Measurements from ENCODE around the gene CD82. TPM values are rescaled to one million over a fixed set of nuclear protein-coding genes. Genes with fewer than 3 reads are reported as not detected.
A peak's percentile ranks its signal among the peaks of the same experiment; 100 is the strongest.

The CD82 gene
- total RNA-seq, 2 experiments from 2014 or later, result 239 to 272 TPM

- H3K27me3 Mint-ChIP-seq, result no peaks in the 10 kb centered on the region
- peaks cover 44% of the 10 kb centered on the region for H3K36me3 Mint-ChIP-seq (ENCODE audit: low read depth)
- POLR2A ChIA-PET, result interaction anchor here (1.5 kb wide), 1 partner anchor 41 kb away, joined by 4 read pairs; no protein-coding TSS in a partner anchor
- intact Hi-C loops (cut with DNase I, micrococcal nuclease), result no loop called here
- H3K27ac Mint-ChIP-seq, result peak overlapping the region; percentile 92
- peaks cover 84% of the 10 kb centered on the region for H3K4me1 Mint-ChIP-seq
- CTCF ChIA-PET, result interaction anchor here (0.9 to 3.1 kb wide), 4 partner anchors 13 to 46 kb away, joined by 3 to 16 read pairs (median 8); no protein-coding TSS in a partner anchor
- peak overlapping the region; percentile 93 for H3K4me3 Mint-ChIP-seq
- H3K9me3 Mint-ChIP-seq (ENCODE audit: low read depth), result no peaks in the 10 kb centered on the region
- ATAC-seq (no peak), DNase-seq (no peak)
Observed at GRCh38 chr11:44570411-44571155, 5.1 kb downstream of the CD82 start.

GRCh38 chr11:44571871-44572270 lies 6.4 kb downstream of the CD82 start:
- ChIA-PET POLR2A (interaction anchor here (1.5 kb wide), 1 partner anchor 39 kb away, joined by 4 read pairs; no protein-coding TSS in a partner anchor), CTCF (interaction anchor here (0.7 to 3.1 kb wide), 6 partner anchors 8 to 45 kb away, joined by 3 to 16 read pairs (median 4); no protein-coding TSS in a partner anchor)
- peaks cover 50% of the 10 kb centered on the region for H3K36me3 Mint-ChIP-seq (ENCODE audit: low read depth)
- H3K4me1 Mint-ChIP-seq, result peaks cover 93% of the 10 kb centered on the region
- H3K27me3 Mint-ChIP-seq, result no peaks in the 10 kb centered on the region
- ATAC-seq, result no peak
- H3K9me3 Mint-ChIP-seq (ENCODE audit: low read depth), result no peaks in the 10 kb centered on the region
- DNase-seq, result no peak
- peak overlapping the region; percentile 23 for H3K4me3 Mint-ChIP-seq
- intact Hi-C loops (cut with DNase I, micrococcal nuclease), result no loop called here
- H3K27ac Mint-ChIP-seq, result peak overlapping the region; percentile 100

- Mint-ChIP-seq H3K4me3 (peak overlapping the region; percentile 51), H3K27me3 (no peaks in the 10 kb centered on the region), H3K36me3 (ENCODE audit: low read depth) (peaks cover 48% of the 10 kb centered on the region), H3K9me3 (ENCODE audit: low read depth) (no peaks in the 10 kb centered on the region), H3K27ac (peak overlapping the region; percentile 100), H3K4me1 (peaks cover 93% of the 10 kb centered on the region)
- DNase-seq (no peak), ATAC-seq (no peak)
- CTCF ChIA-PET, result interaction anchor here (0.6 to 3.1 kb wide), 4 partner anchors 8 to 45 kb away, joined by 3 to 16 read pairs (median 7); no protein-coding TSS in a partner anchor
- POLR2A ChIA-PET, result interaction anchor here (0.8 kb wide), 1 partner anchor 173 kb away, joined by 3 read pairs; no protein-coding TSS in a partner anchor
- intact Hi-C loops (cut with DNase I, micrococcal nuclease), result no loop called here
Observed at GRCh38 chr11:44572436-44572835, 7.0 kb downstream of the CD82 start.

GRCh38 chr11:44572884-44573283 lies 7.4 kb downstream of the CD82 start:
- intact Hi-C loops (cut with DNase I, micrococcal nuclease), result no loop called here
- H3K4me3 Mint-ChIP-seq, result peak overlapping the region; percentile 51
- ChIA-PET CTCF (interaction anchor here (0.6 to 3.1 kb wide), 4 partner anchors 9 to 44 kb away, joined by 3 to 16 read pairs (median 7); no protein-coding TSS in a partner anchor), POLR2A (interaction anchor here (0.8 kb wide), 1 partner anchor 173 kb away, joined by 3 read pairs; no protein-coding TSS in a partner anchor)
- no peaks in the 10 kb centered on the region for H3K9me3 Mint-ChIP-seq (ENCODE audit: low read depth)
- H3K27ac Mint-ChIP-seq, result peak overlapping the region; percentile 100
- H3K4me1 Mint-ChIP-seq, result peaks cover 93% of the 10 kb centered on the region
- peaks cover 43% of the 10 kb centered on the region for H3K36me3 Mint-ChIP-seq (ENCODE audit: low read depth)
- ATAC-seq, result no peak
- DNase-seq, result peak; percentile 61
- H3K27me3 Mint-ChIP-seq, result no peaks in the 10 kb centered on the region

- peaks cover 92% of the 10 kb centered on the region for H3K4me1 Mint-ChIP-seq
- peak overlapping the region; percentile 100 for H3K27ac Mint-ChIP-seq
- intact Hi-C loops (cut with DNase I, micrococcal nuclease), result no loop called here
- H3K27me3 Mint-ChIP-seq, result no peaks in the 10 kb centered on the region
- no peaks in the 10 kb centered on the region for H3K9me3 Mint-ChIP-seq (ENCODE audit: low read depth)
- ATAC-seq (peak; percentile 7), DNase-seq (peak; percentile 56)
- peaks cover 41% of the 10 kb centered on the region for H3K36me3 Mint-ChIP-seq (ENCODE audit: low read depth)
- ChIA-PET POLR2A (interaction anchor here (1.4 kb wide), 1 partner anchor 8 kb away, joined by 5 read pairs; the partner anchor contains the start of gene CD82), CTCF (interaction anchor here (2.2 to 3.1 kb wide), 2 partner anchors 9 to 17 kb away, joined by 6 to 16 read pairs; no protein-coding TSS in a partner anchor)
- peak overlapping the region; percentile 51 for H3K4me3 Mint-ChIP-seq
Observed at GRCh38 chr11:44573333-44573732, 7.9 kb downstream of the CD82 start.

- DNase-seq (peak; percentile 75), ATAC-seq (peak; percentile 65)
- intact Hi-C loops (cut with DNase I, micrococcal nuclease), result loop anchor here (1.0 kb wide), 2 partner anchors 9 to 23 kb away; partner anchors contain the start of gene CD82 (in 1 of the 2)
- Mint-ChIP-seq H3K4me3 (peak overlapping the region; percentile 51), H3K36me3 (ENCODE audit: low read depth) (peaks cover 45% of the 10 kb centered on the region), H3K27me3 (no peaks in the 10 kb centered on the region), H3K4me1 (peaks cover 95% of the 10 kb centered on the region), H3K27ac (peak overlapping the region; percentile 100), H3K9me3 (ENCODE audit: low read depth) (no peaks in the 10 kb centered on the region)
- CTCF ChIA-PET, result interaction anchor here (1.2 kb wide), 1 partner anchor 11 kb away, joined by 3 read pairs; no protein-coding TSS in a partner anchor
- POLR2A ChIA-PET, result interaction anchor here (1.4 kb wide), 1 partner anchor 9 kb away, joined by 5 read pairs; the partner anchor contains the start of gene CD82
Observed at GRCh38 chr11:44574610-44575287, 9.3 kb downstream of the CD82 start.

- Mint-ChIP-seq H3K9me3 (ENCODE audit: low read depth) (no peaks in the 10 kb centered on the region), H3K27ac (peak overlapping the region; percentile 100), H3K27me3 (no peaks in the 10 kb centered on the region), H3K4me3 (peak overlapping the region; percentile 51), H3K4me1 (peaks cover 95% of the 10 kb centered on the region), H3K36me3 (ENCODE audit: low read depth) (peaks cover 46% of the 10 kb centered on the region)
- ATAC-seq (peak; percentile 53), DNase-seq (peak; percentile 71)
- ChIA-PET CTCF (no interaction called here), POLR2A (no interaction called here)
- intact Hi-C loops (cut with DNase I, micrococcal nuclease), result loop anchor here in 1 of 2 experiments (1.0 kb wide), 1 partner anchor 22 kb away; no protein-coding TSS in a partner anchor
Observed at GRCh38 chr11:44575288-44575672, 9.8 kb downstream of the CD82 start.

- ChIA-PET CTCF (interaction anchor here (0.7 to 1.3 kb wide), 2 partner anchors 17 to 1787 kb away, joined by 3 to 4 read pairs; no protein-coding TSS in a partner anchor), POLR2A (no interaction called here)
- DNase-seq, result no peak
- ATAC-seq, result no peak
- peaks cover 45% of the 10 kb centered on the region for H3K36me3 Mint-ChIP-seq (ENCODE audit: low read depth)
- H3K4me3 Mint-ChIP-seq, result peak overlapping the region; percentile 43
- H3K9me3 Mint-ChIP-seq (ENCODE audit: low read depth), result no peaks in the 10 kb centered on the region
- intact Hi-C loops (cut with DNase I, micrococcal nuclease), result loop anchor here in 1 of 2 experiments (1.0 kb wide), 1 partner anchor 21 kb away; no protein-coding TSS in a partner anchor
- no peaks in the 10 kb centered on the region for H3K27me3 Mint-ChIP-seq
- H3K27ac Mint-ChIP-seq, result peak overlapping the region; percentile 100
- H3K4me1 Mint-ChIP-seq, result peaks cover 90% of the 10 kb centered on the region
Observed at GRCh38 chr11:44575962-44576361, 10.5 kb downstream of the CD82 start.

GRCh38 chr11:44576656-44577055 lies 11.2 kb downstream of the CD82 start:
- CTCF ChIA-PET, result interaction anchor here (0.7 to 1.3 kb wide), 3 partner anchors 17 to 1786 kb away, joined by 3 to 4 read pairs (median 3); no protein-coding TSS in a partner anchor
- ATAC-seq (no peak), DNase-seq (no peak)
- Mint-ChIP-seq H3K36me3 (ENCODE audit: low read depth) (peaks cover 50% of the 10 kb centered on the region), H3K4me3 (no peak overlapping the region), H3K4me1 (peaks cover 84% of the 10 kb centered on the region), H3K27me3 (no peaks in the 10 kb centered on the region), H3K27ac (peak overlapping the region; percentile 100), H3K9me3 (ENCODE audit: low read depth) (no peaks in the 10 kb centered on the region)
- intact Hi-C loops (cut with DNase I, micrococcal nuclease), result no loop called here
- POLR2A ChIA-PET, result no interaction called here

GRCh38 chr11:44577231-44577830 lies 11.9 kb downstream of the CD82 start:
- Mint-ChIP-seq H3K36me3 (ENCODE audit: low read depth) (peaks cover 52% of the 10 kb centered on the region), H3K4me3 (peak overlapping the region; percentile 26), H3K4me1 (peaks cover 78% of the 10 kb centered on the region), H3K27ac (peak overlapping the region; percentile 76), H3K27me3 (no peaks in the 10 kb centered on the region), H3K9me3 (ENCODE audit: low read depth) (no peaks in the 10 kb centered on the region)
- intact Hi-C loops (cut with DNase I, micrococcal nuclease), result no loop called here
- no peak for ATAC-seq
- DNase-seq, result no peak
- POLR2A ChIA-PET, result no interaction called here
- CTCF ChIA-PET, result interaction anchor here (0.6 to 1.3 kb wide), 5 partner anchors 9 to 146 kb away, joined by 3 to 5 read pairs (median 4); partner anchors contain the start of gene CD82

Measured in activated CD4-positive, alpha-beta T cell treated with anti-CD3 and anti-CD28 coated beads for 36 hours (primary cell).